DMS53 treated with DMSO at 0.1 percent for 48 hours (cell line): ENCODE results near the gene RFX5.

Experiments
- DNase-seq: peaks from one replicate; lab custom pipeline; 2025; ENCODE audit not compliant: unreplicated experiment; lab: John Stamatoyannopoulos, UW

RFX5 gene

GRCh38 chr1:151325231-151325630 lies 21.8 kb downstream of the RFX5 start:
- DNase-seq = no peak

- DNase-seq = no peak
Observed at GRCh38 chr1:151324390-151324930, 22.6 kb downstream of the RFX5 start.

- DNase-seq = no peak
Observed at GRCh38 chr1:151318975-151319374, 28.1 kb downstream of the RFX5 start.

- no peak for DNase-seq
Observed at GRCh38 chr1:151315565-151316235, 31.4 kb downstream of the RFX5 start.

GRCh38 chr1:151314137-151314875 lies 32.7 kb downstream of the RFX5 start:
- DNase-seq = no peak

GRCh38 chr1:151313501-151313900 lies 33.6 kb downstream of the RFX5 start:
- DNase-seq = no peak

- DNase-seq = no peak
Observed at GRCh38 chr1:151312826-151313225, 34.2 kb downstream of the RFX5 start.

- DNase-seq = no peak
Observed at GRCh38 chr1:151312411-151312810, 34.6 kb downstream of the RFX5 start.

- DNase-seq = peak; percentile 43
Observed at GRCh38 chr1:151311589-151312331, 35.3 kb downstream of the RFX5 start.

- DNase-seq = no peak
Observed at GRCh38 chr1:151311011-151311410, 36.0 kb downstream of the RFX5 start.

- no peak for DNase-seq
Observed at GRCh38 chr1:151309811-151310323, 37.2 kb downstream of the RFX5 start.

GRCh38 chr1:151294742-151295462 lies 52.1 kb downstream of the RFX5 start:
- no peak for DNase-seq

GRCh38 chr1:151293093-151293492 lies 54.0 kb downstream of the RFX5 start:
- DNase-seq = no peak

- no peak for DNase-seq
Observed at GRCh38 chr1:151292207-151293030, 54.6 kb downstream of the RFX5 start.

GRCh38 chr1:151290709-151291303 lies 56.2 kb downstream of the RFX5 start:
- no peak for DNase-seq
